ENCODE results near the gene POLR2A.

DNA sequence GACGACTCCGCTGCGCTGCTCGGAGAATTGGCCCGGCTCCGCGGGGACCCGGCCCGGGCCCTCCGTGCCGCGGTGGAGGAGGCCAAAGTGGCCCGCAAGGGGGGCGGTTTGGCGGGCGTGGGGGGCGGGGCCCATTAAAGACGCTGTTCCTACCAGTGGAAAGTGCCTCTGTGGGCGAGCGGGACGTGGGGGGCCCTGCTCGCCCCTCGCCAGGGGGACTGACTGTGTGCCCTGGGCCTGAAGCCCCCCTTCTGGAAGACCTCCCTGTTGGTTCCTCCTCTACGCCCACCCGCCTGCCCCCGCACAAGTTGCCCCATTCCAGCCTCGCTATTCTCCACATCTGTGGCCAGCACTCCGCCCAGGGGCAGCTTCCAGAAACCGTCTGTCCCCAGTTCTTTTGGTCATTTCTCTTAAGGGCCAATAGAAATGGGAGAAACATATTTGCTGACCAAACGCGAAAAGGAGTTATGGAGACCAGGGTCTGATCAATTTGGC is 46.8 kb upstream of the POLR2A start:
- TF ChIP-seq FOXS1 (CRISPR knock-in tag; IDR thresholded peaks at IDR 0.05), result no peak
- no peak for TF ChIP-seq PHF8 (IDR thresholded peaks at IDR 0.05; ENCODE audit: borderline replicate concordance, low read depth)
- TF ChIP-seq, protein P1, sequence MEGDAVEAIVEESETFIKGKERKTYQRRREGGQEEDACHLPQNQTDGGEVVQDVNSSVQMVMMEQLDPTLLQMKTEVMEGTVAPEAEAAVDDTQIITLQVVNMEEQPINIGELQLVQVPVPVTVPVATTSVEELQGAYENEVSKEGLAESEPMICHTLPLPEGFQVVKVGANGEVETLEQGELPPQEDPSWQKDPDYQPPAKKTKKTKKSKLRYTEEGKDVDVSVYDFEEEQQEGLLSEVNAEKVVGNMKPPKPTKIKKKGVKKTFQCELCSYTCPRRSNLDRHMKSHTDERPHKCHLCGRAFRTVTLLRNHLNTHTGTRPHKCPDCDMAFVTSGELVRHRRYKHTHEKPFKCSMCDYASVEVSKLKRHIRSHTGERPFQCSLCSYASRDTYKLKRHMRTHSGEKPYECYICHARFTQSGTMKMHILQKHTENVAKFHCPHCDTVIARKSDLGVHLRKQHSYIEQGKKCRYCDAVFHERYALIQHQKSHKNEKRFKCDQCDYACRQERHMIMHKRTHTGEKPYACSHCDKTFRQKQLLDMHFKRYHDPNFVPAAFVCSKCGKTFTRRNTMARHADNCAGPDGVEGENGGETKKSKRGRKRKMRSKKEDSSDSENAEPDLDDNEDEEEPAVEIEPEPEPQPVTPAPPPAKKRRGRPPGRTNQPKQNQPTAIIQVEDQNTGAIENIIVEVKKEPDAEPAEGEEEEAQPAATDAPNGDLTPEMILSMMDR (IDR thresholded peaks at IDR 0.05), result no peak
- TF ChIP-seq POLR2A (IDR thresholded peaks at IDR 0.05; ENCODE audit: low read length), result no peak
- TF ChIP-seq, protein P2, sequence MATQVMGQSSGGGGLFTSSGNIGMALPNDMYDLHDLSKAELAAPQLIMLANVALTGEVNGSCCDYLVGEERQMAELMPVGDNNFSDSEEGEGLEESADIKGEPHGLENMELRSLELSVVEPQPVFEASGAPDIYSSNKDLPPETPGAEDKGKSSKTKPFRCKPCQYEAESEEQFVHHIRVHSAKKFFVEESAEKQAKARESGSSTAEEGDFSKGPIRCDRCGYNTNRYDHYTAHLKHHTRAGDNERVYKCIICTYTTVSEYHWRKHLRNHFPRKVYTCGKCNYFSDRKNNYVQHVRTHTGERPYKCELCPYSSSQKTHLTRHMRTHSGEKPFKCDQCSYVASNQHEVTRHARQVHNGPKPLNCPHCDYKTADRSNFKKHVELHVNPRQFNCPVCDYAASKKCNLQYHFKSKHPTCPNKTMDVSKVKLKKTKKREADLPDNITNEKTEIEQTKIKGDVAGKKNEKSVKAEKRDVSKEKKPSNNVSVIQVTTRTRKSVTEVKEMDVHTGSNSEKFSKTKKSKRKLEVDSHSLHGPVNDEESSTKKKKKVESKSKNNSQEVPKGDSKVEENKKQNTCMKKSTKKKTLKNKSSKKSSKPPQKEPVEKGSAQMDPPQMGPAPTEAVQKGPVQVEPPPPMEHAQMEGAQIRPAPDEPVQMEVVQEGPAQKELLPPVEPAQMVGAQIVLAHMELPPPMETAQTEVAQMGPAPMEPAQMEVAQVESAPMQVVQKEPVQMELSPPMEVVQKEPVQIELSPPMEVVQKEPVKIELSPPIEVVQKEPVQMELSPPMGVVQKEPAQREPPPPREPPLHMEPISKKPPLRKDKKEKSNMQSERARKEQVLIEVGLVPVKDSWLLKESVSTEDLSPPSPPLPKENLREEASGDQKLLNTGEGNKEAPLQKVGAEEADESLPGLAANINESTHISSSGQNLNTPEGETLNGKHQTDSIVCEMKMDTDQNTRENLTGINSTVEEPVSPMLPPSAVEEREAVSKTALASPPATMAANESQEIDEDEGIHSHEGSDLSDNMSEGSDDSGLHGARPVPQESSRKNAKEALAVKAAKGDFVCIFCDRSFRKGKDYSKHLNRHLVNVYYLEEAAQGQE (IDR thresholded peaks at IDR 0.05), result no peak
- no peak for TF ChIP-seq ZSCAN20 (CRISPR knock-in tag; IDR thresholded peaks at IDR 0.05)
- no peak for TF ChIP-seq BHLHE40 (IDR thresholded peaks at IDR 0.05; ENCODE audit: low read depth, low read length)
- TF ChIP-seq RCOR1 (IDR thresholded peaks at IDR 0.05; ENCODE audit: low read depth, low read length), result no peak
- TF ChIP-seq, protein P3, sequence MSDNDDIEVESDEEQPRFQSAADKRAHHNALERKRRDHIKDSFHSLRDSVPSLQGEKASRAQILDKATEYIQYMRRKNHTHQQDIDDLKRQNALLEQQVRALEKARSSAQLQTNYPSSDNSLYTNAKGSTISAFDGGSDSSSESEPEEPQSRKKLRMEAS (IDR thresholded peaks at IDR 0.05), result no peak
- no peak for TF ChIP-seq RAD21 (conservative IDR thresholded peaks at IDR 0.05 in 1 of 2, IDR thresholded peaks at IDR 0.05 in 1 of 2)
- no peak for TF ChIP-seq ESRRA (IDR thresholded peaks at IDR 0.05; ENCODE audit: borderline replicate concordance, low read length)
- TF ChIP-seq EP300 (IDR thresholded peaks at IDR 0.05), result no peak
- TF ChIP-seq, protein P4, sequence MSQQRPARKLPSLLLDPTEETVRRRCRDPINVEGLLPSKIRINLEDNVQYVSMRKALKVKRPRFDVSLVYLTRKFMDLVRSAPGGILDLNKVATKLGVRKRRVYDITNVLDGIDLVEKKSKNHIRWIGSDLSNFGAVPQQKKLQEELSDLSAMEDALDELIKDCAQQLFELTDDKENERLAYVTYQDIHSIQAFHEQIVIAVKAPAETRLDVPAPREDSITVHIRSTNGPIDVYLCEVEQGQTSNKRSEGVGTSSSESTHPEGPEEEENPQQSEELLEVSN (IDR thresholded peaks at IDR 0.05; ENCODE audit: borderline replicate concordance, low read depth), result no peak

All from A549 (cell line).